SK-N-SH (cell line): ENCODE data around the gene HOXC11. TPM values are rescaled to one million over a fixed set of nuclear protein-coding genes. Genes with fewer than 3 reads are reported as not detected.

Source experiments
- CTCF ChIA-PET: fragments of 300-600, 350-600 bp; formaldehyde crosslinking; extraction: SDS; loops from one replicate; lab custom pipeline; 2021; lab: Yijun Ruan, JAX
- POLR2A ChIA-PET: fragments of 350-600 bp; sonication (Branson Sonifier 250); formaldehyde crosslinking; extraction: SDS; loops from one replicate; lab custom pipeline; 2020; ENCODE audit warnings: antibody characterized with exemption, inconsistent platforms; lab: Yijun Ruan, JAX
- DNase-seq: peaks from one replicate; pipeline ENCODE4 v3.0.0; 2012
- H2AFZ ChIP-seq: fragments of 200-600 bp; sonication (generic); 2 replicates; pipeline ENCODE4 v1.8.1; 2016; ENCODE audit warnings: antibody characterized with exemption, mild to moderate bottlenecking, low read depth
- H3F3A ChIP-seq: fragments of 200-600 bp; sonication (generic); replicated peaks from 2 replicates; pipeline ENCODE3; 2016; ENCODE audit warnings: antibody characterized with exemption, mild to moderate bottlenecking; ENCODE audit not compliant: insufficient read depth
- H3K27ac ChIP-seq, 2 experiments: fragments of 200-500 bp in 1 of 2; fragments of 200-600 bp in 1 of 2; sonication (Bioruptor generic) in 1 of 2; sonication (generic), shearing (Covaris generic) in 1 of 2; 2 replicates each; pipeline versions ENCODE4 v1.5.1 to v1.6.1; 2014 to 2016; ENCODE audit warnings: low read depth in 2 of 2, inconsistent platforms in 1 of 2, low read length in 1 of 2, mild to moderate bottlenecking in 1 of 2, mixed read lengths in 1 of 2
- H3K27me3 ChIP-seq: fragments of 200-600 bp; sonication (generic), shearing (Covaris generic); 2 replicates; pipeline ENCODE4 v1.6.1; 2016; ENCODE audit warnings: mixed run types; ENCODE audit not compliant: insufficient read depth
- H3K36me3 ChIP-seq, 2 experiments: fragments of 200-500 bp in 1 of 2; fragments of 200-600 bp in 1 of 2; sonication (Bioruptor generic) in 1 of 2; sonication (generic) in 1 of 2; replicated peaks in 1 of 2; 2 replicates each; pipeline versions ENCODE3 to v1.5.1; 2014 to 2016; ENCODE audit warnings: low read length in 1 of 2, mild to moderate bottlenecking in 1 of 2; ENCODE audit not compliant: insufficient read depth in 2 of 2, control insufficient read depth in 1 of 2
- H3K4me1 ChIP-seq, 2 experiments: fragments of 200-500 bp in 1 of 2; fragments of 200-600 bp in 1 of 2; sonication (Bioruptor generic) in 1 of 2; sonication (generic), shearing (Covaris generic) in 1 of 2; 2 replicates each; pipeline versions ENCODE4 v1.5.1 to v1.6.1; 2014 to 2016; ENCODE audit warnings: low read depth in 1 of 2, low read length in 1 of 2, mixed run types in 1 of 2; ENCODE audit not compliant: insufficient read depth in 2 of 2, control insufficient read depth in 1 of 2
- H3K4me2 ChIP-seq: fragments of 200-600 bp; sonication (generic), shearing (Covaris generic); 2 replicates; pipeline ENCODE4 v1.6.1; 2017; ENCODE audit warnings: mixed run types
- H3K4me3 ChIP-seq, 2 experiments: fragments of 200-500 bp in 1 of 2; fragments of 200-600 bp in 1 of 2; sonication (Bioruptor generic) in 1 of 2; sonication (generic), shearing (Covaris generic) in 1 of 2; 2 replicates each; pipeline versions ENCODE4 v1.5.1 to v1.8.1; 2014 to 2016; ENCODE audit warnings: low read depth in 2 of 2, inconsistent platforms in 1 of 2, low read length in 1 of 2, mild to moderate bottlenecking in 1 of 2, mixed read lengths in 1 of 2, moderate library complexity in 1 of 2
- H3K79me2 ChIP-seq: fragments of 200-600 bp; sonication (generic); 2 replicates; pipeline ENCODE4 v1.8.1; 2017; ENCODE audit warnings: mild to moderate bottlenecking; ENCODE audit not compliant: insufficient read depth
- H3K9ac ChIP-seq: fragments of 200-600 bp; sonication (generic); 2 replicates; pipeline ENCODE4 v1.6.1; 2017; ENCODE audit warnings: mixed run types
- H3K9me2 ChIP-seq: fragments of 200-600 bp; sonication (generic); 2 replicates; pipeline ENCODE4 v1.6.1; 2017; ENCODE audit warnings: mixed run types
- H3K9me3 ChIP-seq: fragments of 200-600 bp; sonication (generic); 2 replicates; pipeline ENCODE4 v1.6.1; 2017; ENCODE audit warnings: mixed run types, mild to moderate bottlenecking, moderate library complexity
- H4K20me1 ChIP-seq: fragments of 200-600 bp; sonication (generic); 2 replicates; pipeline ENCODE4 v1.6.1; 2017; ENCODE audit warnings: mild to moderate bottlenecking, mixed run types; ENCODE audit not compliant: insufficient read depth
- ELF1 ChIP-seq: IDR thresholded peaks from 2 replicates; pipeline ENCODE4 v1.4.0; 2012
- EZH2phosphoT487 ChIP-seq: fragments of 200-600 bp; sonication (generic); IDR thresholded peaks from 2 replicates; pipeline ENCODE4 v1.6.1; 2017; ENCODE audit warnings: low read depth, mixed run types, mild to moderate bottlenecking, antibody characterized with exemption, moderate library complexity, borderline replicate concordance
- FOXJ3 ChIP-seq: sonication (generic); formaldehyde crosslinking; IDR thresholded peaks from 2 replicates; pipeline ENCODE4 v1.5.1; 2020; ENCODE audit warnings: mild to moderate bottlenecking, missing genetic modification reagents
- FOXM1 ChIP-seq: IDR thresholded peaks from 2 replicates; pipeline ENCODE4 v1.4.0; 2012; ENCODE audit warnings: low read depth, mild to moderate bottlenecking
- GATA2 ChIP-seq: sonication (generic); formaldehyde crosslinking; IDR thresholded peaks from 2 replicates; pipeline ENCODE4 v1.5.0; 2020; ENCODE audit warnings: mild to moderate bottlenecking, missing genetic modification reagents
- MEF2A ChIP-seq: IDR thresholded peaks from 2 replicates; pipeline ENCODE4 v1.4.0; 2012; ENCODE audit warnings: low read depth, borderline replicate concordance
- NRF1 ChIP-seq: IDR thresholded peaks from 2 replicates; pipeline ENCODE4 v1.6.1; 2012; ENCODE audit warnings: low read depth, mild to moderate bottlenecking, low read length
- PBX3 ChIP-seq: IDR thresholded peaks from 2 replicates; pipeline ENCODE4; 2012
- POLR2AphosphoS5 ChIP-seq: IDR thresholded peaks from 2 replicates; pipeline ENCODE4 v1.6.1; 2012; ENCODE audit warnings: low read depth, low read length
- RAD21 ChIP-seq: IDR thresholded peaks from 2 replicates; pipeline ENCODE4 v1.6.1; 2012; ENCODE audit warnings: mild to moderate bottlenecking, low read length
- RXRA ChIP-seq: IDR thresholded peaks from 2 replicates; pipeline ENCODE4 v1.4.0; 2012; ENCODE audit warnings: low read depth, mild to moderate bottlenecking, borderline replicate concordance
- SMC3 ChIP-seq: IDR thresholded peaks from 2 replicates; pipeline ENCODE4 v1.6.1; 2012; ENCODE audit warnings: low read depth, low read length, improper control_type of control experiment
- TCF12 ChIP-seq: IDR thresholded peaks from 2 replicates; pipeline ENCODE4 v1.4.0; 2012
- TEAD4 ChIP-seq: IDR thresholded peaks from 2 replicates; pipeline ENCODE4 v1.4.0; 2012; ENCODE audit warnings: mild to moderate bottlenecking, borderline replicate concordance; ENCODE audit not compliant: insufficient read depth
- USF2 ChIP-seq: fragments of 150-350 bp; IDR thresholded peaks from 2 replicates; pipeline ENCODE4 v1.6.1; 2017; ENCODE audit warnings: antibody characterized with exemption, low read length, low read depth, borderline replicate concordance
- ZBTB33 ChIP-seq: IDR thresholded peaks from 2 replicates; pipeline ENCODE4 v1.4.0; 2012; ENCODE audit warnings: low read depth, borderline replicate concordance
- WGBS: methylation state at CpG from one replicate; pipeline ENCODE4 v1.1.6; 2017; ENCODE audit warnings: low lambda C conversion rate; 5-methylcytosine and 5-hydroxymethylcytosine counted together
- polyA plus RNA-seq, 3 experiments: library from polyadenylated mRNA; depleted of rRNA; stranded (reverse); fragments of >200 nt; gene quantifications; 2 replicates each; pipeline ENCODE4 v1.2.3, GENCODE V29; 2012
- TF ChIP-seq, protein P1 (sequence below): IDR thresholded peaks from 2 replicates; pipeline ENCODE4 v1.4.0; 2012; ENCODE audit warnings: low read depth

Gene HOXC11
- polyA plus RNA-seq, 1 of the 3 experiments (the other 2 are of a cell fraction), result not detected

DNA sequence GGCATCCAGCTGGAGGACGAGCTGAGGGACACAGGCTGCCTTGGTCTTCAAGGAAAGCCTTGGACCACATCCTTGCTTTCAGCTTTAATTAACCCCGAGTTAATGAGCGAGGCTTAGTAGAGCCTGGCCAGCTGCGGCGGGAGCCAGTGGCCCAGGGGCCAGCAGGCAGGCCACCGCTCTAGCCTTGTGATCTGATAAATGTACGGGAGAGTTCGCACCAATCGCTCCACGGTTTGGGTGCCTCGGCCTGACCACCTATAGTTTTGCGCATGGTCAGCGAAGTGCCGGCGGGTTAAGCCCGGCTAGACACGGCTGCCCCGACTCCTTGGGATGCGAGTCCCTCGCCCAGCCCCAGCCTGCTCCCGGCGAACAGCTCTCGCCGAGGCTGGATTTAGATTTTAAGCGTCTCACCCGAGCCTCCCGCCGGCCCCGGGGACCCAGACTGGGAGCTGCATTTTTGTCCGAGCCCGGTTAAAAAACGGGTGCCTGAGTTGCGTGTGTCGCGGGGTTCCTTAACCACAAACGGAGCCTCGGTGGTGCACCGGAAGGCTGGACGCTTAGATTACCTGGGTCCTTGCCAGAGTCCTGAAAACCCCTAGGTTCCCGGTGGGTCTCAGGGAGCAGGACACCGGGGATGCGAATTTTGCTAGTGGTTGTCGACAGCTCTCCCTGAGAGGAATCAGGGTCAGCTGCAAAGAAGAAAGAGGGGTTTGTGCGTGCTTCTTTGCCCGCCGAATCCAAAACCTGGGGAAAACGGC lies 21.2 kb upstream of the HOXC11 start:
- no peak overlapping the region for H2AFZ ChIP-seq
- no peak overlapping the region for H3K4me2 ChIP-seq
- POLR2A ChIA-PET, result no interaction called here
- H3K27me3 ChIP-seq, result peaks cover 99% of the 10 kb centered on the region
- H3K9ac ChIP-seq, result no peak overlapping the region
- CTCF ChIA-PET, result interaction anchor here (0.8 to 2.9 kb wide), 13 partner anchors 10 to 1078 kb away, joined by 3 to 11 read pairs (median 4); partner anchors contain the start of genes HOXC10 and HOXC13
- no peaks in the 10 kb centered on the region for H3K79me2 ChIP-seq
- 32% methylated on average over 34 of the region's 47 CpGs for WGBS
- DNase-seq, result no peak
- TF ChIP-seq RXRA (no peak), EZH2phosphoT487 (peak; percentile 73; the same call in 1 of the 2 replicates), TEAD4 (no peak), GATA2 (CRISPR knock-in tag) (no peak), SMC3 (no peak)
- H3K9me3 ChIP-seq, result no peaks in the 10 kb centered on the region
- H3K4me1 ChIP-seq, result no peaks in the 10 kb centered on the region; a peak in 1 of 4 replicates
- no peaks in the 10 kb centered on the region for H3K36me3 ChIP-seq
- no peak overlapping the region for H3K4me3 ChIP-seq
- no peaks in the 10 kb centered on the region for H3K9me2 ChIP-seq
- H4K20me1 ChIP-seq, result peaks cover 13% of the 10 kb centered on the region; the same call in 1 of the 2 replicates
- H3K27ac ChIP-seq, result no peak overlapping the region
- no peaks in the 10 kb centered on the region for H3F3A ChIP-seq

GRCh38 chr12:53952335-53952694 lies 20.6 kb upstream of the HOXC11 start:
- Histone ChIP-seq H3K9ac (no peak overlapping the region), H3K36me3 (no peaks in the 10 kb centered on the region), H3F3A (no peaks in the 10 kb centered on the region), H3K79me2 (no peaks in the 10 kb centered on the region), H4K20me1 (peaks cover 13% of the 10 kb centered on the region; the same call in 1 of the 2 replicates), H3K9me2 (no peaks in the 10 kb centered on the region), H3K4me3 (no peak overlapping the region), H3K9me3 (no peaks in the 10 kb centered on the region), H3K4me2 (no peak overlapping the region), H3K27ac (no peak overlapping the region), H3K4me1 (no peaks in the 10 kb centered on the region; a peak in 1 of 4 replicates), H3K27me3 (peaks cover 100% of the 10 kb centered on the region), H2AFZ (no peak overlapping the region)
- TF ChIP-seq FOXM1 (no peak), USF2 (no peak), MEF2A (no peak), ZBTB33 (no peak), RAD21 (no peak), FOXJ3 (no peak), TCF12 (no peak), ELF1 (no peak), NRF1 (no peak), PBX3 (no peak), POLR2AphosphoS5 (no peak), EZH2phosphoT487 (no peak)
- TF ChIP-seq, protein P1, sequence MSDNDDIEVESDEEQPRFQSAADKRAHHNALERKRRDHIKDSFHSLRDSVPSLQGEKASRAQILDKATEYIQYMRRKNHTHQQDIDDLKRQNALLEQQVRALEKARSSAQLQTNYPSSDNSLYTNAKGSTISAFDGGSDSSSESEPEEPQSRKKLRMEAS, result no peak
- peak; percentile 64 for DNase-seq
- 30% methylated on average over 13 of the region's 13 CpGs for WGBS
- ChIA-PET CTCF (interaction anchor here (0.8 to 2.9 kb wide), 13 partner anchors 9 to 427 kb away, joined by 3 to 11 read pairs (median 4); partner anchors contain the start of genes HOXC10 and HOXC13), POLR2A (interaction anchor here (0.6 kb wide), 1 partner anchor 9 kb away, joined by 3 read pairs; no protein-coding TSS in a partner anchor)
